Erythroblast (primary cell): ENCODE results near the gene TRIM43.
A peak's percentile ranks its signal among the peaks of the same experiment; 100 is the strongest.
"Not testable (repeated sequence)": the region's sequence is repeated elsewhere in the genome, so short reads cannot be mapped to it uniquely, and the experiment has no call there.

Source experiments
- DNase-seq, 2 experiments: peaks; one replicate each; lab custom pipeline; 2025; lab: John Stamatoyannopoulos, UW
- GATA1 ChIP-seq: IDR thresholded peaks from 2 replicates; pipeline ENCODE4 v1.6.1; 2011; ENCODE audit warnings: low read depth, mild to moderate bottlenecking, control low read depth, low read length, moderate library complexity
- POLR2A ChIP-seq: IDR thresholded peaks from 2 replicates; pipeline ENCODE4 v1.6.1; 2011; ENCODE audit warnings: mild to moderate bottlenecking, low read length

Gene TRIM43

GRCh38 chr2:95591701-95592100 lies at the start of gene TRIM43:
TRIM43 (plus strand) TSS chr2:95592001; CDS start chr2:95594024, 2,023 bp downstream.
- DNase-seq, result not testable (repeated sequence)

GRCh38 chr2:95551055-95551568 lies 40.7 kb upstream of the TRIM43 start:
- TF ChIP-seq GATA1 (no peak), POLR2A (no peak)
- DNase-seq, result peak in 1 of 2 experiments; percentile 3

- DNase-seq, result no peak
- TF ChIP-seq GATA1 (no peak), POLR2A (no peak)
Measured at GRCh38 chr2:95552911-95553310, 38.9 kb upstream of the TRIM43 start.

GRCh38 chr2:95569170-95569569 lies 22.6 kb upstream of the TRIM43 start:
- TF ChIP-seq GATA1, result no peak
- TF ChIP-seq POLR2A, result no peak

GRCh38 chr2:95573866-95574265 lies 17.9 kb upstream of the TRIM43 start:
- TF ChIP-seq POLR2A (no peak), GATA1 (no peak)
- DNase-seq, result no peak

More at GRCh38 chr2:95569170-95569569, 22.6 kb upstream of the TRIM43 start:
- no peak for DNase-seq

- no peak for DNase-seq
- TF ChIP-seq GATA1 (no peak), POLR2A (no peak)
Measured at GRCh38 chr2:95574506-95574905, 17.3 kb upstream of the TRIM43 start.

- no peak for TF ChIP-seq POLR2A
- no peak for TF ChIP-seq GATA1
- DNase-seq, result no peak
Measured at GRCh38 chr2:95575857-95576256, 15.9 kb upstream of the TRIM43 start.

GRCh38 chr2:95578539-95578938 lies 13.3 kb upstream of the TRIM43 start:
- TF ChIP-seq GATA1 (no peak), POLR2A (no peak)
- no peak for DNase-seq

- not testable (repeated sequence) for DNase-seq
Measured at GRCh38 chr2:95583545-95583944, 8.3 kb upstream of the TRIM43 start.

- DNase-seq, result not testable (repeated sequence)
Measured at GRCh38 chr2:95584321-95584720, 7.5 kb upstream of the TRIM43 start.

GRCh38 chr2:95589777-95590536 lies 1.8 kb upstream of the TRIM43 start:
- not testable (repeated sequence) for DNase-seq

GRCh38 chr2:95592973-95593372 lies 1.2 kb downstream of the TRIM43 start:
- DNase-seq, result not testable (repeated sequence)

- not testable (repeated sequence) for DNase-seq
Measured at GRCh38 chr2:95595012-95595411, 3.2 kb downstream of the TRIM43 start.

GRCh38 chr2:95601301-95601700 lies 9.5 kb downstream of the TRIM43 start:
- not testable (repeated sequence) for DNase-seq

GRCh38 chr2:95602146-95602545 lies 10.3 kb downstream of the TRIM43 start:
- DNase-seq, result not testable (repeated sequence)

GRCh38 chr2:95608356-95608755 lies 16.6 kb downstream of the TRIM43 start:
- DNase-seq, result not testable (repeated sequence)

- not testable (repeated sequence) for DNase-seq
Measured at GRCh38 chr2:95609764-95610163, 18.0 kb downstream of the TRIM43 start.

- not testable (repeated sequence) for DNase-seq
Measured at GRCh38 chr2:95613048-95613447, 21.2 kb downstream of the TRIM43 start.

- not testable (repeated sequence) for DNase-seq
Measured at GRCh38 chr2:95622728-95623127, 30.9 kb downstream of the TRIM43 start.

GRCh38 chr2:95630987-95631386 lies 39.2 kb downstream of the TRIM43 start:
- DNase-seq, result not testable (repeated sequence)

- not testable (repeated sequence) for DNase-seq
Measured at GRCh38 chr2:95633626-95634259, 41.9 kb downstream of the TRIM43 start.
